GM21447 (cell line): Measurements from ENCODE around the gene CELF6.
"Not testable (repeated sequence)": the region's sequence is repeated elsewhere in the genome, so short reads cannot be mapped to it uniquely, and the experiment has no call there.

Experiments
- ATAC-seq: cut with Tn5 transposase; IDR thresholded peaks from one replicate; pipeline ENCODE4 v1.9.1; 2021; ENCODE audit not compliant: unreplicated experiment

CELF6 gene

DNA sequence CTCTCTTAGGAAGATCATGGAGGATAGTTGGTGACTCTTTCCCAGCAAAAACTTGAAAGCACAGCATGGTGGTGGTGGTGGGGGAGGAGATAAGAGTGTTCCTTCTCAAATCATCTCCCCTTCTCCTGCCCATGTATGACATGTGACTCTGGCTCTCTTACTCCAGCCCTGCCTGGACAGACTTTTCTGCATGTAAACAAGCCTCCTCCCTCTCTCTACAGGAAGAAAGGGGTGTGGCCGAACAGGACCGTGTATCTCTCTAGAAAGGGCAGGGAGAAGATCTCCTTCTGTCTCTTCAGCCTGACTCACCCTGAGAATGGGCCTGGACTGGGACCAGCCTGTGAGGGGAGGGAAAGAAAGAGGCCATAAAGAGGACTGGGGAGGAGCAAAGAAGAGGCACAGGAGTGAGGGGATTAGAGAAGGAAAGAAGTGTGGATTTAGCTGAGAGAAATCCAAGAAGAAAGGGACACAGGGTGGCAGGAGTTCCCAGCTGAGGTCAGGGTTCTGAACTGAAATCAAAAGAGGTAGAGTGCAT lies 1.5 kb downstream of the CELF6 start:
- no peak for ATAC-seq

DNA sequence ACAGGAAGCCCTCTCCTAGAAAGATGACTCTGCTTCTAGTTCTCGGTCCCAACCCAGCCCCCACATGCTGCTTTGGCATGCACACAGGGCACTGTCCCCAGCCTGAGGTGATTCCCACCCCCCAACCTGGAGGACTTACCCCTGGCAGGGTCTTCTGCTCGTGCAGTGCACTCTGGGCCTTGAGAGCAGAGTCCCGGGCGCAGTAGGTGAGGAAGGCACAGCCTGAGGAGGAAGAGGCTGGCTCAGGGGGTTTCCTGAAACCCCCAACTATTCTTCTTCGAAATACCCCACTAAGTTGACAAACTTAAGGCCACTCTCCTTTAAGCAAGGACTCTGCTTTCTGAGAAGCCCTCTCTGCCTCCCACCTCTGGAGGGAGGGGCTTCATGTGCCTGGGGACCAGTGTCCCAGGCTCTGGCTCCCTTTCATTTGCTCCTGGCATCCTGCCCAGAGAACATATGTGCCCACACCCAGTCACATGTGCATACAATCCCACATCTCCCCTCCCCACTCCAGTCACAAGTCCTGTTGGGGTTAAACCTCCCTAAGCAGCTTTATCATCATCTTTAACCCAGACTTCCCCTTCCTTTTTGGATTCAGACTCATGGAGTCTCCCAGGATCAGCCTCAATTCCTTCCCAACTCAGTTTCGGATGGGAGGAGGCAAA lies 4.1 kb downstream of the CELF6 start:
- ATAC-seq, result no peak

DNA sequence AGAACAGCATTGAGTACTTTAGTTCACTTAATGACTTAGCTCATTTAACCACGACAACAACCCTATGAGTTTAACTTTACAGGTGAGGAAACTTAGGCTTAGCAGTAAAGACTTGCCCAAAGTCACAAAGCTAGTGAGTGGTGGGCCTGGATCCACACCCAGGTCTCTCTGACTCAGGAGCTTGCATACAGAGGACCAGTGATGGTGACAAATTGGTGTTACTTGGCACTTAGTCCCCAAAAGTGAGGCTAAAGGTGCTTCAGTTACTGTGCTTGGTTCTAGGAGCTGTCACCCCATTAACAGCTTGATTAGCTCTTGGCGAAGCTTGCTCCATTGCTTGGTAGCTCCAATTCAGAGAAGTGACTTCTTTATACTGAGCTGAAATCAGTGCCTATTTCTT lies 6.1 kb downstream of the CELF6 start:
- ATAC-seq, result no peak

DNA sequence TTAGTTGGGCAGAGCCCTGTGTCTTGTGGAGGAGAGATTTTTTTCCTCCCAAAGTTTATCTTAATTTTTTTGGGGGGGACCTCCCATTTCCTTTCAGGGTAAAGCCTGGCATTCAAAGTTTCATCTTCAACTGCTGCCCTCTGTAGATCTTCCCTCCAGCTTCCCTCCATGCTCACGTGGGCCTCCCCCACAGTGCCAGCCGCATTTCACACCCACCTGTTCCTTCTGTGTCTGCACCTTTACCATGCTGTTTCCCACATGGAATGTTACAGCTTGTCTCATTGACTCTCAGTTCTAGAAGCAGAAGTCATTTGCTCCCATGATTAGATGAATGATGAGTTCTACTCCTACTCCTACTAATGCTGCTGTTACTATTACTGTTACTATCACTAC lies 6.5 kb downstream of the CELF6 start:
- no peak for ATAC-seq

DNA sequence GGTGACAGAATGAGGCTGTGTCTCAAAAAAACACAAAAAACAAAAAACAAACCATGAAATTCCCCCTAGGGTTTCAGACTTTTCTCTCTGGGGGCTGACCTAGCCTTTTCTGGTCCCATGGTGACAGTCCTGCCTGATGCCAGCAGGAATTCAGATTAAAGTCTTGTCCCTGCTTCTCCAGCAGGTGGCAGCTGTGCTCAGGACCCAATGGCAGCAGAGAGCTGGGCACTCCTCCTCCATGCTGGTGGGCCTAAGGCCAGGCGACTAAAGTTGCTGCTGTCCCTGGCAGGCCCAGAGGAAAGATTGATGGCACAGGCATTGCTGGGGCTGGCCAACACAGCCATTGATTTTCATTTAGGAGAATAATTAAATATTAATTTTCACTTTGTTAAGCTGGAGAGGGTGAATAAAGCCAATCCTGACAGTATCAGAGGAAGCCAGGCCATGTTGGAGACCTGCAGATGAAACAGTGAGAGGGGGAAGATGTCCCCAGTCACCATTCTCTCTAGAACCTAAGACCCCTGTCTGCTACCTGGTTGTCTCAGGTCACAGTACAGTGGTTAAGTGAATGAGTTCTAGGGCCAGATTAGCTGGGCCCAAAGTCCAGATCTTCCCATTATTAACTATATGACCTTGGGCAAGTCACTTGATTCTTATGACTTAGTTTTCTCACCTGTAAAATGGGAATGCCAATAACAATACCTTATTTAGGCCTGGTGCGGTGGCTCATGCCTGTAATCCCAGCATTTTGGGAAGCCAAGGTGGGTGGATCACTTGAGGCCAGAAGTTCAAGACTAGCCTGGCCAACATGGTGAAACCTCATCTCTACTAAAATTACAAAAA lies 7.1 kb downstream of the CELF6 start:
- ATAC-seq, result no peak

DNA sequence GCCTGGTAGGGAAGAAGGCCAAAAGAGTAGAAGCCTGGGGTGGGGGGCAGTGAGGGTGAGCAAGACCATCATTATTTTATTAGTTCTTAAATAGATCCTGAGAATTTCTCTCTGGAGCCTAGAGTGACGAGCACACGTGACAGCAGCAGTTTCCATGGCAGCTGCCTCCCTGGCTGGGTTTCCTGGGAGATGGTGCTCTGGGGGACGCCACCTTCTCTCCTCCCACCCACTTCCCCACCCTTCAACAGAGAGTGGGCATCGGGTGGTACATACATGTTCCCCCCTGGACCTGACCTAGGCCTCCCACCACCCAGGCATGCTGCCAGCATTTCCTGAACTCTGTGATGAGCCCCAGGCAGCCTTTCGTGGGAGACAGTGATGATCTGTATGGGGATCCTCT lies 12.9 kb downstream of the CELF6 start:
- no peak for ATAC-seq

DNA sequence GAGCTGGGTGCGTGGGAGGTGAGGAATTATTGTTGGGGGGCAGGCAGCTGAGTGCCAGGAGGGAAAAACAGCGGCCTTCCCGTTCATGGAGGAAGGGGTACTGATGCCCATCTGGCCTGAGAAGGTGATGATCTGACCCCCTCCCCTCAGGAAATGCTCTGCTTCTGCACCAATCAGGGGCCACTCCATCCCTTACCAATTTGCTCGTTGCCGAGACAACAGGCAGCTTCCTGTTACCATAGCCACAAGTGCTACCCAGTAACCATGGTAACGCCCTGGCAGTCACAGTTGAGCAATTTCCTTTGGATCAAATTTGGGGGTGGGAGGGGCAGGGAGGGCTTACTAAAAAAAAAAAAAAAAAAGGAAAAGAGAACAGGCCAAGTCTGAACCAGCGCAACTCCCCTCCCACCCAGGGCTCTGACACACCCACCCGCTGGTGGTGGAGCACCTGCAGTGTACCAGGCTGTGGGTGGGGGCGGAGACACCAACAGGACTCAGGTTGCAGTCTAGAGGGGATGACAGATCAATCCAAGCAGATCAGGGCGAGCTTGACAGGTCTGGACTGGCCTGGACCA lies 13.7 kb downstream of the CELF6 start:
- no peak for ATAC-seq

DNA sequence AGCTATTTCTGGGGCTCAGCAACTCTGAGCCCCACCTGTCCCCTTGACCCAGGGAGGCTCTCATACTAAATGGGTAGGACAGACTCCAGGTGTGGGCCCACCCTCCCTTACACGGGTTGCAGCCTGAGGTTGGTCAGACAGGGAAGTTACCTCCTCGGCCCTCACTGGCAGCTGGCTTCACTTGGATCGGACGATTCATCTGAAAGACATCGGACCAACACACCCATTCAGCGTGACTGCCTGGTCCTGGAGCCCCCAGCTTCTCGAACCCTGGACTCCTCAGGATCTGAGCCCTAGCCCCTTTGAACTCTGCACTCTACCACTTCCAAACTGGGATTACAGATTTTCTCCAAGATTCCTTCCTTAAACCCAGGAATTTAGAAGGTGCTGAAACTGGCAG lies 15.4 kb downstream of the CELF6 start:
- no peak for ATAC-seq

DNA sequence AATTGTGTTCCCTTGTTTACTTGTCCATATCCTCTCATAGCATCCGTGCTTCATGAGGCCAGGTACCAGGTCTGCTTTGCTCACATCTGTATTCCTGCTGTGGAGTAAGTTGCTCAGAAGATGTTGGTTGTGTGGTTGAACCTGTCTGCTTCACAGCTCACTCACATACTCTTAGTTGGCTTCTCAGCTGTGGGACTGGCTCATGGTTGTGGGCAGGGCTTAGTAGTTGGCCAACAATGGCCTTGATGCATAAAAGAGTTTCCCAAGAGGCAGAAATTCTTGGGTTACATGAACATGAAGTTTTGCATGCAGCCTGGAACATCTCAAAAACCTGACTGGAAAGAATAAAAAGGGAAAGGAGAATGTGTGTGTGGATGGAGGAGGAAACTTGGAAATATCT lies 17.0 kb downstream of the CELF6 start:
- ATAC-seq, result no peak

DNA sequence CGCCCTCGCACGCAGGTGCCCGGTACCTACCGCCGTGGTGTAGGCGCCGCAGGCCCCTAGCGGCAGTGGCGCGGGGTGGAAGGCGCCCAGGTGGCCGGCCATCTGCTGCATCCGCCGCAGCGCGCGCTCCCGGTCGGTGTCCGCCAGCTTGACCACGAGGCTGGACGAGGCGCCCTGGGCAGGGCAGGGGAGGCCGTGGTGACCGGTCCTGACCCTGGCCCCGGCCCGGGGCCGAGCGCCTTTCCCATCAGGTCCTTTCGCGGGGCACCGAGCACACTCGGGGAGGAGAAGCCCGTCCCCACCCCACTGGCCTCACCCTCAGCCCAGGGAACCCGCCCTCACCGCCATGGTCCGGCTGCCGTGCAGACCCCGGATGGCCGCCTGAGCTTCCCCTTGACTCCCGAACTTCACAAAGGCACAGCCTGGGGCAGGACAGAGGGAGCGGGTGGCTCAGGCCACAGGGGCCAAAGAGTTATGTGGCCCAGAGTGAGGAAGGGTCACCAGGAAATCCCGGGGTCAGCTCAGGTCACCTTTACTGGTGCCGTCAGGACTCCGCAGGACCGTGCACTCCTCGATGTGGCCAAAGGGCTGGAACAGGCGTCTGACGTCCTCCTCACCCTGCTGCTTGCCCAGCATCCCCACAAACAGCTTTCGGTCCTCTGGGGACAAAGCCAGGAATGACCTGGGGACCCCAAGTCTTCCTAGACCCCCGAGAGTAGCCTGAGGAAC lies 30.2 kb downstream of the CELF6 start:
- ATAC-seq, result no peak

DNA sequence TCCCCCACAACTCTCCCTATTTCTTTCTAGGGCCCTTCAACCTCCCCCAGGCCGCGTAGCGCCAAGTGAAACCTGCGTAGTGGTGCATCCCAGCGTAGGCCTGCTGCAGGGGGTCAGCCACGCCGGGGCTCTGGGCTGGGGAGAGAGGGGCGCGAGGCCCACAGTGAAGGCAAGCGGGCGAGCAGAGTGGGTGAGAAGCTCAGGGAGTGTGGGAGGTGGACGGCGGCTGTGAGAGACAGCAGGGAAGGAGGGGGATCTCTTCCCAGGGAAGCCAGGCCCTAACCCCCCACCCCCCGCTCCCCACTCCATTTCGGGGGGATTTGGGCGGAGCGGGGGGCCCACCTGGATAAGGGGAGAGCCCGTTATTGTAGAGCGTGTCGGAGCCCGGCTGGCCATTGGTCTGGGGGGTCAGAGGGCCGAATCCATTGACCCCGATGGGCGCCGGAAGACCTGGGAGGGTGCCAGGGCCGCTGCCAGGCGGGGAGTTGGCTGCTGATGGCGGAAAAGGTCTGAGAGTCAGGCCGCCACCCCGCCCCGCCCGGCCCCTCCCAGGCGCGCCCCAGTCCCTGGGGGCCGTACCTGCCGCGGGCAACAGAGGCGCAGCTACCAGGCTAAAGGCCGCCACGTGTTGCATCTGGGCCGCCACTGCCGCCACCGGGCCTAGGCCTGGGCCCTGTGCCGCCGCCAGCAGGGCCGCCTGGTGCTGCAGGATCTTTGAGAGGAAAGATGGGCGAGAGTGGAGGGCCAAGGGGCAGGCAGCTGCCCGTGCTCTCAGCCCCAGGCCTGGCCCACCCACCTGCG lies 31.0 kb downstream of the CELF6 start:
- ATAC-seq, result no peak

DNA sequence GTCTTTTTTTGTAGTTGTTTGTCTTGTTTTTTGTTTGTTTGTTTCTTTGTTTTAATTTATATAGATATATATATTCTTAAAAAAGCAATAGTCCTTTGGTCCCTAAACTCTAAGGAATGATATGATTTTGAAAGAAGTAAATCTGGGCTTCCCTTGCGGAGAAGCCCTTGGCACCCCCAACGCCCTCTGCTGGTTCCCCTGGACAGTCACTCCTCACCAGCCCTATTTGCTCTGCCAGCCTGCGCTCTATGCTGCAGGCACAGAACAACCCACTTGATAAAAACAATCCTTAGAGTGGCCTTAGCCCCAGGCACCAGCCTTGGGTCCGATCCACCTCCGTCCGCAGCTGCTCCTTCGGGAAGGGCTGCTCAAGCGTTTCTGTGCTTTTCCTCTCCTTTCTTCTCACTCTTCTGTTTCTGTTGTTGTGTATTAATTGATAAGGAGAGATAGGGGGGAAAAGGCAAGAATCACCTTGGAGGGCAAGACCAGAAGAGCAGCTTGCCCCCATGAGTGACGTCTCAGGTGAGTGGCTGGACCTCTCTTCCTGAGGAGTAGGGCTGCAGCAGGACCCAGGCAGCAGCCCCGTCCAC lies 33.9 kb downstream of the CELF6 start:
- no peak for ATAC-seq

DNA sequence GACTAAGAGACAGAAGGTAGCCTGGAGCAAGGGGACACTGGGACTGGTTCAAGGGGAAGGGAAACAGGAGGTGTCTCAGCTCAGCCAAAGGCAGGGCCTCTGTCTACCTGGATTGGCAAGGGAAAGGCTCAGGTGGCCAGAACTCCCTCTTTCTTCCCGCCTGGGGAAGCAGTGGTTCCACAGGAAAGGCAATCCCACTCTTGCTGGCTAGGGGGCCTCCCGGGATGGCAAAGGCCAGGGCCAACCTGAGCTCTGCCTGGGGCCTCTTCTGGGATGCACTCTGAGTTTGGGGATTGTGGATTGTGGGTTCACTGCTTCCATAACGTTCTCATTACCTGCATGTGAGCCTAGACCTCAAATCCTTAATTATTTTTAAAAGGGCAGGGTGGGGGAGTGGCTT lies 34.6 kb downstream of the CELF6 start:
- no peak for ATAC-seq

DNA sequence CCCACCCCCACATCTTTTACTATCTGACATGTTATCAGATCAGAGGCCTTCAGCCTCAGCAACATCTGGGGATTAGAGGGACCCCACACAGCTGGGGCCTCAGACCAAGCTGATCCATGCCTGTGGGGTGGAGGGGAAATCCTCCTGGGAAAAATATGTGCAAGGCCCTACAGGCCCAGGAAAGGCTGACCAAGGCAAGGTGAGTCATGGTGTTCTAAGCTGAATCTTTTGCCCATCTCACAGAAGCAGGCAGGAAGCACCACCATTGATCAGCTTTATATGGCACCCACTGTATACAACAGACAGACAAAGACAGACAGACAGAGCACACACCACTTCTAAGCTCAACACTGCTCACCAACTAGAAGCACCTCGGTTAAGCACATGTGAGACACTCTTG lies 35.2 kb downstream of the CELF6 start:
- no peak for ATAC-seq

DNA sequence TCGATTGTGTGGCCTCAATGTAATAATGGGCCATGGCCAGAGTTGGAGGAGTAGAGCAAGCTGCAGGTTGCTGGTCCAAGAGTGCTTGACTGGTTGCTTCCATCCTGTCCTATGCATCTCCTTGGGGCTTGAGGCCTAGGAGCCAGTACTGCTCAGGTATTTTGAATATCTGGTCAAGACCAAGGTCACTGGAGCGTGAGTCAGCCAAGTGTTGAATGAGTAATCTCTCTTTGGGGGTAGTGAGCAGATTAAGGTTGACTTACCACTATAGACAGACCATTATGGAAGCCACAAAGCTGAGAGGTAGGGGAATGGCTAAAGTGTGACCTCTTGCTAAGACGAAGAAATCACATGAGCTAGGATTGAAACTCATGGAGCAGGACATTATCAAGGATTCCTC lies 38.2 kb downstream of the CELF6 start:
- ATAC-seq, result no peak

DNA sequence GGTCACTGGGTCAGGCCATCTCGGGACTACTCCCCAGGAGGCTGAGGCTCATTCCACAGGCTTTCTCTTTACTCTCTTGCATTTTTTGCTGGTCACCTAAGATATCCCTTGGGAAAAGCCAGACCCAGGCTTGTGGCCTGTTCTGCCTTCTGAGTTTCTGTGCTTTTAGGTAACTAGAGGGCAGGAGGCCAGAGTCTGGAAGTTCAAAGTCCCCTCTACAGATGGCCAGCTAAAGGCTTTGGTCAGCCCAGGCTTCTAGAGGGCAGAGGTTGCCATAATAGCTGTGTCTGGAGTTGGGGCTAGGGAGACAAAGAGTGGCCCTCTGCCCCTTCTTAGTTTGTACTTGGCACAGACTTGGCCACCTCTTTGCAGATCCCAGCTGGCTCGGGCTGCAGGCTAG lies 39.2 kb downstream of the CELF6 start:
- no peak for ATAC-seq

DNA sequence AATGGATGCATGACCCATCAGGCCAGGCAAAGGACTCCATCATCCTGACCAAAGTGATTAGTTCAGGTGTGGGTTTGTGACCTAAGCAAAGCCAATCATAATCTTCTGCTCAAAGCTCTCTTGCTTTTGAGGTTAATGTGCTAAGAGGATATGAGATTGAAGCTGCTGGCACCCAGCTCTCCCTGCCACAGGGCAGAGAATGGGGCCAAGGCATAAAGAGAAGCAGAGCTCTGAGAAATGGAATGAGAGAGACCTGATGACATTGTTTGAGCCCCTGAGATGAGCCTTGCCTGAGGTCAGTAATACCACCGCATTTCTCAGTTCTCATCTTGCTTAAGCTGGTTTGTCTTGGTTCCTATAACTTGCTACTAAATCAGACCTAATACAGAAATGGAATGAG lies 41.2 kb downstream of the CELF6 start:
- ATAC-seq, result no peak

DNA sequence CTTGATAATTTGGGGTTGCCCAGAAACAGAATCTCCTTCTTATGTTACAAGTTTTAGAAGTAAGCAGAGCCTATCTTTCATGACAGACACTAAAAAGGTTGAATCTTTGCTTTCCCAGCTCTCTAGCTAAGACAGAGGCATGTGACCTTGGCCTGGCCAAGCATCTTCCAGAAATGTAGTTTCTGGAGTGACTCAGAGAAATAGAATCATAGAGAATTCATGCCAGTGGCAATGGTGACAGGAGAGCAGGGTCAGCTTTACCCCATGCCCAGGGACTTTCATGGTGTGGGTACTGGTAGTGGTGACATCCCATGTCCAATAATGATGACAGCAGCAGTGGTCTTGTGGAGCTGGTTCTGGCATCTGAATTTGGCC lies 43.6 kb downstream of the CELF6 start:
- no peak for ATAC-seq

DNA sequence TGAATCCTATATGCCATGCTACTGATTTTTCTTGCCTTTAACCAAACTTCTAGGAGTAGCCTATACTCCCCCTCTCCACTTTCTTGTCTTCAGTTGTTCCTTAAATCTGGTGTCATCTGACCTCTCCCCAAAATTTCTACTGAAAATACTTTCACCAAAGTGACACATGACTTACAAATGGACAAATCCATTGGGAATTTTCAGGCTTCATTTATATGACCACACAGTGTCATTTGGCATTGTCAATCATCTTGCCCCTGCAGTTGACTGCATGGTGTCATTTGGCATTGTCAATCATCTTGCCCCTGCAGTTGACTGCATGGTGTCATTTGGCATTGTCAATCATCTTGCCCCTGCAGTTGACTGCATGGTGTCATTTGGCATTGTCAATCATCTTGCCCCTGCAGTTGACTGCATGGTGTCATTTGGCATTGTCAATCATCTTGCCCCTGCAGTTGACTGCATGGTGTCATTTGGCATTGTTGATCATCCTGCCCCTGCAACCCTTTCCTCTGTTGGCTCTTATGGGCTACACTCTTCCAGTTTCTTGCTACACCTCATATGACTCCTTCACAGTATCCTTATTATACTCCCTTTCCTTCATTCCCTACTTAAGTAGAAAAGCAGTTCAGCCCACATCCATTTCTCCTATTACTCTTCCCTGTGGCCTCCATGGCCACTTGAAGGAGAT lies 44.2 kb downstream of the CELF6 start:
- ATAC-seq, result not testable (repeated sequence)

DNA sequence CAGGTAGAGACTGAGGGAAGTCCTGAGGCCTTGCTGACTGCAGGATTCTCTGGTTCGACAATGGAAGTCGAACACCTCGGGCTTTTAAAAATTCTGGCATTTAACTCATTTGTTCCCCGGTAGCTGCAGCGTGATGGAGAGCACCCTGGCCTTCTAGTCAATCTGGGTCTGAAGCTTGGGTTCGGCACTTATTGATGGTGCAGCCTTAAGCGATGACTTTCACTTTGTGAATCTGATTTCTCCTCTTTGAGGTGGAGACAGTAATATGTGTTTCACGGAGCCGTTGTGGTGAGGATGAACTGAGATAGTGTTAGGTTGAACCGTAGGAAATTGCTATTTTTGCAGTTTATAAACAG lies 47.0 kb downstream of the CELF6 start:
- no peak for ATAC-seq
